ENCODE results near the gene LENEP.

DNA sequence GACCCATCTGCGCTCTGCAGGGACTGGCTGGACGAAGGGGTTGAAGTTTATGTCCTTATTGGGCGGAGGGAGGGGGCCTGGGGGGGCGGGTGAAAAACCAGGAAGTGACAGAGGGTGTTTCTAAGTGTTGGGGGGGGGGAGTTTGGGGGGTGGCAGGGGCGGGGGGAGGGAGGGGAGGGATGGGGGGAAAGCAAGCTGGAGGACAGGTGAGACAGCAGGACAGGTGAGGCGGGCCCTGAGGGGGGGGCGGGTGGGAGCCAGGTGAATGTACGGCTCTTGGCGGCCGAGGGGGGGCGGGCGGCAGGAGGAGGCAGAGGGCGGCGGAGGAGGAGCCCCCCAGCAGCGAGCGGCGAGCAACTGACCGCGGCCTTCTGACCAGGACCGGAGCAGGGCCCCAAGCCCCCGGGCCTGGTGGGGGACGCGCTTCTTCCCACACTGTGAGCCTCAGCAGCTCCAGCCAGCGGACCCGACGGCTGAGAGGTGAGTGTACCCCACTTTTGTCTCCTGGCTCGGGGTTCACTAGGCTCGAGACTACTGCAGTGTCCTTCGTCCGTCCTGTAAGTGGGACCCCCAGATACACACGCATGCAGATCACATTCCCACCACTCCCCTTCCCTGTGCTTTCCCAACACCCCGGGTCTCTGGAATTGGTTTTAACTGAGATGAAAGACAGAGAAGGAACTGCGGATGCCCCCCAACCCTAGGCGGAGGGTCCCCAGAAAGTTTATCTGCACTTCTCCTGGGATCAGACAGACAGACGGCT lies 9.3 kb downstream of the LENEP start, which contains the start of gene ZBTB7B:
- TF ChIP-seq, protein P1, sequence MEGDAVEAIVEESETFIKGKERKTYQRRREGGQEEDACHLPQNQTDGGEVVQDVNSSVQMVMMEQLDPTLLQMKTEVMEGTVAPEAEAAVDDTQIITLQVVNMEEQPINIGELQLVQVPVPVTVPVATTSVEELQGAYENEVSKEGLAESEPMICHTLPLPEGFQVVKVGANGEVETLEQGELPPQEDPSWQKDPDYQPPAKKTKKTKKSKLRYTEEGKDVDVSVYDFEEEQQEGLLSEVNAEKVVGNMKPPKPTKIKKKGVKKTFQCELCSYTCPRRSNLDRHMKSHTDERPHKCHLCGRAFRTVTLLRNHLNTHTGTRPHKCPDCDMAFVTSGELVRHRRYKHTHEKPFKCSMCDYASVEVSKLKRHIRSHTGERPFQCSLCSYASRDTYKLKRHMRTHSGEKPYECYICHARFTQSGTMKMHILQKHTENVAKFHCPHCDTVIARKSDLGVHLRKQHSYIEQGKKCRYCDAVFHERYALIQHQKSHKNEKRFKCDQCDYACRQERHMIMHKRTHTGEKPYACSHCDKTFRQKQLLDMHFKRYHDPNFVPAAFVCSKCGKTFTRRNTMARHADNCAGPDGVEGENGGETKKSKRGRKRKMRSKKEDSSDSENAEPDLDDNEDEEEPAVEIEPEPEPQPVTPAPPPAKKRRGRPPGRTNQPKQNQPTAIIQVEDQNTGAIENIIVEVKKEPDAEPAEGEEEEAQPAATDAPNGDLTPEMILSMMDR (IDR thresholded peaks at IDR 0.05): no peak
- no peak for TF ChIP-seq CHD4 (IDR thresholded peaks at IDR 0.05; ENCODE audit: borderline replicate concordance)
- TF ChIP-seq KDM1A (IDR thresholded peaks at IDR 0.05; ENCODE audit: low read depth): no peak
- no peak for TF ChIP-seq RAD21 (conservative IDR thresholded peaks at IDR 0.05 in 1 of 2, IDR thresholded peaks at IDR 0.05 in 1 of 2)
- TF ChIP-seq JUN (IDR thresholded peaks at IDR 0.05): no peak
- TF ChIP-seq, protein P2, sequence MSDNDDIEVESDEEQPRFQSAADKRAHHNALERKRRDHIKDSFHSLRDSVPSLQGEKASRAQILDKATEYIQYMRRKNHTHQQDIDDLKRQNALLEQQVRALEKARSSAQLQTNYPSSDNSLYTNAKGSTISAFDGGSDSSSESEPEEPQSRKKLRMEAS (IDR thresholded peaks at IDR 0.05): no peak; the same call in 1 of the 2 replicates
- TF ChIP-seq CEBPB (IDR thresholded peaks at IDR 0.05): no peak
- TF ChIP-seq POLR2AphosphoS2 (conservative IDR thresholded peaks at IDR 0.05; ENCODE audit: low read length): no peak
- TF ChIP-seq, protein P3, sequence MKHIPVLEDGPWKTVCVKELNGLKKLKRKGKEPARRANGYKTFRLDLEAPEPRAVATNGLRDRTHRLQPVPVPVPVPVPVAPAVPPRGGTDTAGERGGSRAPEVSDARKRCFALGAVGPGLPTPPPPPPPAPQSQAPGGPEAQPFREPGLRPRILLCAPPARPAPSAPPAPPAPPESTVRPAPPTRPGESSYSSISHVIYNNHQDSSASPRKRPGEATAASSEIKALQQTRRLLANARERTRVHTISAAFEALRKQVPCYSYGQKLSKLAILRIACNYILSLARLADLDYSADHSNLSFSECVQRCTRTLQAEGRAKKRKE (CRISPR knock-in tag; IDR thresholded peaks at IDR 0.05; ENCODE audit: low read depth): no peak
- TF ChIP-seq BHLHE40 (IDR thresholded peaks at IDR 0.05; ENCODE audit: low read depth, low read length): no peak
- no peak for TF ChIP-seq SMC3 (IDR thresholded peaks at IDR 0.05)
- TF ChIP-seq, protein P4, sequence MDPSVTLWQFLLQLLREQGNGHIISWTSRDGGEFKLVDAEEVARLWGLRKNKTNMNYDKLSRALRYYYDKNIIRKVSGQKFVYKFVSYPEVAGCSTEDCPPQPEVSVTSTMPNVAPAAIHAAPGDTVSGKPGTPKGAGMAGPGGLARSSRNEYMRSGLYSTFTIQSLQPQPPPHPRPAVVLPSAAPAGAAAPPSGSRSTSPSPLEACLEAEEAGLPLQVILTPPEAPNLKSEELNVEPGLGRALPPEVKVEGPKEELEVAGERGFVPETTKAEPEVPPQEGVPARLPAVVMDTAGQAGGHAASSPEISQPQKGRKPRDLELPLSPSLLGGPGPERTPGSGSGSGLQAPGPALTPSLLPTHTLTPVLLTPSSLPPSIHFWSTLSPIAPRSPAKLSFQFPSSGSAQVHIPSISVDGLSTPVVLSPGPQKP (IDR thresholded peaks at IDR 0.05; ENCODE audit: low read depth, low read length): no peak

All from A549 (cell line).